GM10248 (cell line): Measurements from ENCODE around the gene PPP1R9A.

Experiments used
- CTCF ChIA-PET: fragments of 300-600 bp; sonication (Branson Sonifier 250); formaldehyde crosslinking; extraction: SDS; loops from one replicate; lab custom pipeline; 2021; ENCODE audit warnings: antibody characterized with exemption; lab: Yijun Ruan, JAX
- POLR2A ChIA-PET: fragments of 350-650 bp; sonication (Branson Sonifier 250); formaldehyde crosslinking; extraction: SDS; loops from one replicate; lab custom pipeline; 2020; ENCODE audit warnings: antibody characterized with exemption; lab: Yijun Ruan, JAX
- DNase-seq: peaks from one replicate; pipeline ENCODE4 v3.0.0; 2012; ENCODE audit errors: extremely low spot score
- CTCF ChIP-seq: IDR thresholded peaks from 2 replicates; pipeline ENCODE4 v1.5.1; 2012; ENCODE audit warnings: mild to moderate bottlenecking, low read depth; ENCODE audit errors: extremely low read depth, missing control alignments, control extremely low read depth

Gene PPP1R9A

GRCh38 chr7:95028683-95029082 lies 121.3 kb downstream of the PPP1R9A start:
- no peak for TF ChIP-seq CTCF
- DNase-seq: no peak
- CTCF ChIA-PET: no interaction called here
- POLR2A ChIA-PET: no interaction called here

GRCh38 chr7:95035295-95035694 lies 127.9 kb downstream of the PPP1R9A start:
- POLR2A ChIA-PET: no interaction called here
- CTCF ChIA-PET: no interaction called here
- DNase-seq: no peak
- TF ChIP-seq CTCF: no peak

GRCh38 chr7:95041031-95041430 lies 133.6 kb downstream of the PPP1R9A start:
- no peak for DNase-seq
- ChIA-PET CTCF (no interaction called here), POLR2A (no interaction called here)
- no peak for TF ChIP-seq CTCF

- peak; percentile 12 for TF ChIP-seq CTCF
- CTCF ChIA-PET: no interaction called here
- DNase-seq: no peak
- POLR2A ChIA-PET: no interaction called here
These were observed 138.0 kb downstream of the PPP1R9A start for GRCh38 chr7:95045236-95045923.

GRCh38 chr7:95046494-95047240 lies 139.3 kb downstream of the PPP1R9A start:
- DNase-seq: no peak
- ChIA-PET CTCF (interaction anchor here (0.9 to 1.7 kb wide), 4 partner anchors 14 to 1144 kb away, joined by 3 to 6 read pairs (median 3); no protein-coding TSS in a partner anchor), POLR2A (no interaction called here)
- no peak for TF ChIP-seq CTCF

GRCh38 chr7:95047291-95047690 lies 139.9 kb downstream of the PPP1R9A start:
- no peak for TF ChIP-seq CTCF
- ChIA-PET POLR2A (no interaction called here), CTCF (interaction anchor here (0.9 to 1.7 kb wide), 3 partner anchors 430 to 1144 kb away, joined by 3 to 6 read pairs (median 3); no protein-coding TSS in a partner anchor)
- DNase-seq: no peak
